ENCODE results near the gene SETD3. TPM values are rescaled to one million over a fixed set of nuclear protein-coding genes. Genes with fewer than 3 reads are reported as not detected.

The SETD3 gene
- total and polyA plus RNA-seq, 8 donors, result 24.1 to 119 (median 41.2) TPM

DNA sequence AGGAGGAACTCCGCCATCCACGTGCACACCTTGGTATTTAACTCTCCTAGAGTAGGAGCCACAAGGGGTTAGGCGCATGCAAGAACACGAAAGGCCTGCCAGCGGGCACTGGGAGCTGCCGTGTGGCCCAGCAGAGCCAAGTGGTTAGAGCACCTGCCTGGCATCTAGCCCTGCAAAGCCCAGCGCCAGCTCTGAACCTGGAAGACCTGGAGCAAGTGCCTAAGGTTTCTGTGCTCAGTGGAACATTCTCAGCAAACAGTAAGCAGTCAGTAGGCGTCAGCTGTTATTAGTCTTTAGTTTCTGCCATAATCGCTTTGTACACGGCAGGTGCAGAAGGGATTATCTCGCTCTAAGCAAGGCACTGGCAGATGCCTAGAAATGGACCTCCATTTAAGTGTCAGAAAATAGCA is 55.4 kb downstream of the SETD3 start:
- WGBS, 5 donors, result 52 to 79% (median 59%) methylated on average over 11 of the region's 11 CpGs
- no peaks in the 10 kb centered on the region for H3K27me3 ChIP-seq
- DNase-seq, result peak in 1 of 2 donors; percentile 91
- TF ChIP-seq POLR2A (IDR thresholded peaks at IDR 0.05) (no peak), EP300 (IDR thresholded peaks at IDR 0.05) (no peak), POLR2AphosphoS5 (IDR thresholded peaks at IDR 0.05) (no peak)
- TF ChIP-seq, protein P1, sequence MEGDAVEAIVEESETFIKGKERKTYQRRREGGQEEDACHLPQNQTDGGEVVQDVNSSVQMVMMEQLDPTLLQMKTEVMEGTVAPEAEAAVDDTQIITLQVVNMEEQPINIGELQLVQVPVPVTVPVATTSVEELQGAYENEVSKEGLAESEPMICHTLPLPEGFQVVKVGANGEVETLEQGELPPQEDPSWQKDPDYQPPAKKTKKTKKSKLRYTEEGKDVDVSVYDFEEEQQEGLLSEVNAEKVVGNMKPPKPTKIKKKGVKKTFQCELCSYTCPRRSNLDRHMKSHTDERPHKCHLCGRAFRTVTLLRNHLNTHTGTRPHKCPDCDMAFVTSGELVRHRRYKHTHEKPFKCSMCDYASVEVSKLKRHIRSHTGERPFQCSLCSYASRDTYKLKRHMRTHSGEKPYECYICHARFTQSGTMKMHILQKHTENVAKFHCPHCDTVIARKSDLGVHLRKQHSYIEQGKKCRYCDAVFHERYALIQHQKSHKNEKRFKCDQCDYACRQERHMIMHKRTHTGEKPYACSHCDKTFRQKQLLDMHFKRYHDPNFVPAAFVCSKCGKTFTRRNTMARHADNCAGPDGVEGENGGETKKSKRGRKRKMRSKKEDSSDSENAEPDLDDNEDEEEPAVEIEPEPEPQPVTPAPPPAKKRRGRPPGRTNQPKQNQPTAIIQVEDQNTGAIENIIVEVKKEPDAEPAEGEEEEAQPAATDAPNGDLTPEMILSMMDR (IDR thresholded peaks at IDR 0.05), result no peak
- intact Hi-C loops (cut with DNase I; ENCODE audit: low total_unique reads), result no loop called here
- peaks cover 0 to 6% (median 0%) of the 10 kb centered on the region in 4 donors for H3K9me3 ChIP-seq
- H3K27ac ChIP-seq, result peak overlapping the region in 1 of 5 donors; percentile 26
- peaks cover 0 to 47% (median 30%) of the 10 kb centered on the region in 4 donors for H3K36me3 ChIP-seq
- H3K4me3 ChIP-seq, result no peak overlapping the region
- peaks cover 9 to 30% (median 23%) of the 10 kb centered on the region in 4 donors for H3K4me1 ChIP-seq

DNA sequence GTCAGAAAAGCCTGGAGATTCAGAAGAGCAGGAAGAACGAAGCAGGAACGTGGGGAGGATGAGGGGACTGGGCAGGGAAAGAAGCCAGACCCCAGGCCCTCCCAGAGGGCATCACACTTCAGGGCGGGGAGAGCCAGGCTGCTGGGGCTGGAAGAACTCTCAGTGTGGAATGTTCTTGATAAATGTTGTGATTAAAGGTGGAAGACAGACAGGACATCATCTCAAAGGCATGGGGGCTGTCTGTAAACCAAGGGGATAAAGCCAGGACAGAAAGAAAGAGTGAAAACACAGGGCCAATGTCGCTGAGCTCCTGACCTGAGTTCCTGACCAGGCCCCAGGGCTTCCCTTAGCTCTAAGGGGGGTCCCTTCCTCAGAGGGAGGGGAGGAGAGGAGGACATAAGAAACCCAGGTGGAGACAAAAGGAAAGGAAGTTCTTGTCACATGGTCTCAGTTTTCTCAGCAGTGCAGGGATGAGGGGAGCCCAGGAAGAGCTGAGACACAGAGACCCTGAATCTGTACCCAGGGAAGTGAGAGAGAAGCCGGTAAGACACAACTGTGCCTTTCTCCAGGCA is 56.3 kb downstream of the SETD3 start:
- no peak overlapping the region for H3K4me3 ChIP-seq
- H3K9me3 ChIP-seq, result peaks cover 0 to 6% (median 0%) of the 10 kb centered on the region in 4 donors
- peaks cover 9 to 24% (median 20%) of the 10 kb centered on the region in 4 donors for H3K4me1 ChIP-seq
- 75 to 89% (median 85%) methylated on average over 5 of the region's 5 CpGs for WGBS, 5 donors
- H3K27me3 ChIP-seq, result no peaks in the 10 kb centered on the region
- no peak for TF ChIP-seq EP300 (IDR thresholded peaks at IDR 0.05)
- TF ChIP-seq POLR2AphosphoS5 (IDR thresholded peaks at IDR 0.05), result no peak
- no peak for TF ChIP-seq POLR2A (IDR thresholded peaks at IDR 0.05)
- intact Hi-C loops (cut with DNase I; ENCODE audit: low total_unique reads), result no loop called here
- H3K36me3 ChIP-seq, result peaks cover 0 to 49% (median 29%) of the 10 kb centered on the region in 4 donors
- no peak for DNase-seq
- H3K27ac ChIP-seq, result no peak overlapping the region

DNA sequence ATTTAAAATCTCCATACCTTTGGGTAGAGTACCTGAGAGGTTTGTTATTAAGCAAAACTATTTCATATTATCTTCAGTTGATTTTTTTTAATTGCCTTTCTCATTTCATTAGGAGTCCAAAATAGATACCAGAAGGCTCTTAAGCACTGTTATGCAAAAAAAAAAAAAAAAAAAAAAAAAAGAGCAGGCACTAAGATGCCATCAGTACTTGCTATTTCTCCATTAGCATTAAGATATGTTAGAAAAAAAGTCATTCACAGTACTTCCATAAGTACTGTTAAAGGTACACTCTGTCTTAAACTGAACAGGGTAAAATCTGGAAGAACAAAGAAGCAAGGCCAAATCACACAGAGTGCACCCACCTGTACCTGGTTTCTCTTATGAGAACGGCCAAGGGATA is 57.2 kb downstream of the SETD3 start:
- H3K36me3 ChIP-seq, result peaks cover 0 to 39% (median 20%) of the 10 kb centered on the region in 4 donors
- peaks cover 0 to under 1% (median 0%) of the 10 kb centered on the region in 4 donors for H3K9me3 ChIP-seq
- WGBS, 5 donors, result 89 to 100% (median 95%) methylated on average over 1 of the region's 1 CpG
- peaks cover 9 to 24% (median 20%) of the 10 kb centered on the region in 4 donors for H3K4me1 ChIP-seq
- no peak for DNase-seq
- no peak overlapping the region for H3K4me3 ChIP-seq
- no peaks in the 10 kb centered on the region for H3K27me3 ChIP-seq
- TF ChIP-seq EP300 (IDR thresholded peaks at IDR 0.05) (no peak), POLR2A (IDR thresholded peaks at IDR 0.05) (no peak), POLR2AphosphoS5 (IDR thresholded peaks at IDR 0.05) (no peak)
- TF ChIP-seq, protein P1 (IDR thresholded peaks at IDR 0.05), result no peak
- no peak overlapping the region for H3K27ac ChIP-seq
- intact Hi-C loops (cut with DNase I; ENCODE audit: low total_unique reads), result no loop called here

DNA sequence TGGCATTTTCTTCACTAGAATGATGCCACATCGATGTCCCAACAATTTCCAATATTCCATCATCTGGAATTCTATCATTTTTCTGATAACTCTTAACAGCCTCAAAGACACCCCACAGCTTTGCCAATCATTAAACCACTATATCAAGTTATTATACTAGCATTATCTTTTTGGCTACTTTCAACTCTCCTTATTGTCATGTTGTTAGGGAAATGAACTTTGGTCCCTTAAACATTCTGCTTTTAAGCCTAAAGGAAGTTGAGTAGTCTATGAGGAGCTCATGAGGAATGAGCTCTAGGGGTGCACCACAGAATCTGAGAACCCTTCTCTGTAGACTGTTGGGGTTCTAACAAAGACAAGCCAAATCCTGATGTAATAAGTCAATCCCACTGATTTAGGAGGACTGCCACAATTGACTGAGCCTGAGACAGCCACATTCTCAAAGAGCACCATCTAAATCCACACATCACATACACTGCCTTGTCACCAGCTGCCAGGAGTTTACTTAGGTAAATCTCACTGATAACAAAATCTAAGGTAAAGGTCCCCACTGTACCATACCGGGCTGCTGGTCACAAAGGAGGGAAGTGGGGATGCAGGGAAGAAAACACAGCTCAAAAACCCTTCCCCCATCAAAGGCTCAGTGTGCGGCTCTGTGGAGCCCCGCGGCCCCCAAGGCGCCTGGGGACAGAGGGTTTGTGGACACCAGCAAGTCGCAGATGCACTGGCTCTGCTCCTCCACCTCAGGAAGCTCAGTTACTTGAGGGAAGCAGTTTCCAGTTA is 58.2 kb downstream of the SETD3 start:
- Histone ChIP-seq H3K4me1 (peaks cover 9 to 24% (median 20%) of the 10 kb centered on the region in 4 donors), H3K4me3 (no peak overlapping the region), H3K27me3 (no peaks in the 10 kb centered on the region), H3K27ac (no peak overlapping the region), H3K36me3 (peaks cover 0 to 29% (median 10%) of the 10 kb centered on the region in 4 donors), H3K9me3 (no peaks in the 10 kb centered on the region)
- peak in 1 of 2 donors; percentile 32 for DNase-seq
- 19 to 67% (median 35%) methylated on average over 7 of the region's 7 CpGs for WGBS, 5 donors
- TF ChIP-seq POLR2AphosphoS5 (IDR thresholded peaks at IDR 0.05) (no peak), POLR2A (IDR thresholded peaks at IDR 0.05) (no peak), EP300 (IDR thresholded peaks at IDR 0.05) (no peak)
- TF ChIP-seq, protein P1 (IDR thresholded peaks at IDR 0.05), result no peak
- intact Hi-C loops (cut with DNase I; ENCODE audit: low total_unique reads), result no loop called here

Data from stomach (tissue), 9 donors.